Esophagus squamous epithelium (tissue), 4 donors: ENCODE results near the gene NTF3.

Experiments
- POLR2A ChIP-seq, 4 donors: fragments of 450-650 bp; IDR thresholded peaks; one replicate each; pipeline ENCODE4 v1.6.1; 2017; ENCODE audit warnings: antibody characterized with exemption in 4 of 4, mild to moderate bottlenecking in 4 of 4, moderate library complexity in 3 of 4
- TF ChIP-seq, protein P1 (sequence below), 6 experiments: fragments of 450-650 bp in 4 of 6; fragments of 200-600 bp in 2 of 6; sonication (generic) in 2 of 6; IDR thresholded peaks; one replicate each; pipeline ENCODE4 v1.5.1; 2016 to 2019; ENCODE audit warnings: antibody characterized with exemption in 6 of 6, mild to moderate bottlenecking in 4 of 6, moderate library complexity in 4 of 6

DNA sequence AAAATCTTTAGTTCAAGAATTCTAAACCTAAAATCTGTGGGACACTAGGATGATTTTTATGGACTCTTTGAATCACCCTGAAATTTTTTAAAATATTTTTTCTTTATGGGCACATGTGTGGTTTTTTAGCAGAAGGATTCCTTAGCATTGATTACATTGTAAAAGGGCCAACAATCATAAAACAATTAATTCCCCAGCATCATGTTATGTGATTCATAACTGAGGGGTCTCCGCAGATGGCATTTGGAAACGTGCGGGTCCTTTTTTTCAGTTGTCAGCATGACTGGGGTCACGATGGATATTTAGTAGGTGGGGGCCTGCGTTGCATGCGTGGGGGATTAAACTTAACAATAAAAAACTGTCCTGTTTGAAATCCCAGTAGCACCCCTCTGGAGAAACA lies 52.5 kb downstream of the NTF3 start:
- TF ChIP-seq, protein P1, sequence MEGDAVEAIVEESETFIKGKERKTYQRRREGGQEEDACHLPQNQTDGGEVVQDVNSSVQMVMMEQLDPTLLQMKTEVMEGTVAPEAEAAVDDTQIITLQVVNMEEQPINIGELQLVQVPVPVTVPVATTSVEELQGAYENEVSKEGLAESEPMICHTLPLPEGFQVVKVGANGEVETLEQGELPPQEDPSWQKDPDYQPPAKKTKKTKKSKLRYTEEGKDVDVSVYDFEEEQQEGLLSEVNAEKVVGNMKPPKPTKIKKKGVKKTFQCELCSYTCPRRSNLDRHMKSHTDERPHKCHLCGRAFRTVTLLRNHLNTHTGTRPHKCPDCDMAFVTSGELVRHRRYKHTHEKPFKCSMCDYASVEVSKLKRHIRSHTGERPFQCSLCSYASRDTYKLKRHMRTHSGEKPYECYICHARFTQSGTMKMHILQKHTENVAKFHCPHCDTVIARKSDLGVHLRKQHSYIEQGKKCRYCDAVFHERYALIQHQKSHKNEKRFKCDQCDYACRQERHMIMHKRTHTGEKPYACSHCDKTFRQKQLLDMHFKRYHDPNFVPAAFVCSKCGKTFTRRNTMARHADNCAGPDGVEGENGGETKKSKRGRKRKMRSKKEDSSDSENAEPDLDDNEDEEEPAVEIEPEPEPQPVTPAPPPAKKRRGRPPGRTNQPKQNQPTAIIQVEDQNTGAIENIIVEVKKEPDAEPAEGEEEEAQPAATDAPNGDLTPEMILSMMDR (IDR thresholded peaks at IDR 0.05): no peak
- no peak for TF ChIP-seq POLR2A (IDR thresholded peaks at IDR 0.05)
